Urinary bladder (tissue), 4 donors: Measurements from ENCODE around the gene ANKRD16. TPM values are rescaled to one million over a fixed set of nuclear protein-coding genes. Genes with fewer than 3 reads are reported as not detected.

ENCODE experiments used
- DNase-seq: peaks from one replicate; pipeline ENCODE4 v3.0.0-alpha.2; 2015; ENCODE audit errors: extremely low spot score
- H3K27ac ChIP-seq: one replicate; pipeline ENCODE4 v1.5.1; 2013; ENCODE audit warnings: low read depth, mild to moderate bottlenecking, moderate library complexity
- H3K36me3 ChIP-seq: one replicate; pipeline ENCODE4 v1.6.1; 2013; ENCODE audit warnings: mild to moderate bottlenecking, moderate library complexity; ENCODE audit not compliant: insufficient read depth
- H3K4me1 ChIP-seq: one replicate; pipeline ENCODE4 v1.6.1; 2013; ENCODE audit warnings: mild to moderate bottlenecking, moderate library complexity; ENCODE audit not compliant: insufficient read depth
- H3K4me3 ChIP-seq: one replicate; pipeline ENCODE4 v1.5.1; 2013; ENCODE audit warnings: low read depth, low read length
- WGBS: extraction: QIAGEN DNeasy Blood & Tissue Kit; methylation state at CpG from one replicate; pipeline ENCODE4 v1.1.7; 2013; 5-methylcytosine and 5-hydroxymethylcytosine counted together
- polyA plus RNA-seq: library from polyadenylated mRNA; stranded (reverse); fragments of 200-250 nt; gene quantifications from one replicate; pipeline ENCODE4 v1.2.3, GENCODE V29; 2013
- total RNA-seq: library from RNA; depleted of rRNA; stranded (reverse); fragments of >200 nt; gene quantifications from one replicate; pipeline ENCODE4 v1.2.3, GENCODE V29; 2014
- donor health status: healthy with polysubstance abuse.
- donor health status: healthy.

ANKRD16 gene
- total and polyA plus RNA-seq, 2 donors = 8.8 to 9.3 TPM

- H3K4me1 ChIP-seq = peaks cover 2% of the 10 kb centered on the region
- no peaks in the 10 kb centered on the region for H3K36me3 ChIP-seq
- H3K4me3 ChIP-seq = no peak overlapping the region
- no peak overlapping the region for H3K27ac ChIP-seq
- DNase-seq = no peak
- 83% methylated on average over 5 of the region's 5 CpGs for WGBS
Observed at GRCh38 chr10:5896208-5897052, 6.7 kb upstream of the ANKRD16 start.

DNA sequence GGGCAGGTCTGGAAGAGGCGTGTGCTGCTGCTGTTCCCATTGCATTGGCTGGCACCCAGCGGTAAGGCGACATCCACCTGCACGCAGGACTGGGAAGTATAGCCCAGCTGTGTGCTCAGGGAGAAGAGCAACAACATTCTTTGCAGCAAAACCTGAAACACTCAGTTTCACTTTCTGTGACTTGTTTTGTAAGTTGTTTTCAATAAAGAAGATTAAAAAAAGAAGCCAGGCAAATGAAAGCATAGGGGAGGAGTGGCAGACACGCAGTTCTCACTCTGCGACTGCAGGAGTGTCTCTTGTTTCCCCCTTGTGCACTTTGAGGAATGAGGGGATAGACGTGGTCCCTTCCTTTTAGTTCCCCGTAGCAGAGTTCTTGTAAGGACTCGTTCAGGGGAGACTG is 6.1 kb upstream of the ANKRD16 start:
- 85% methylated on average over 9 of the region's 9 CpGs for WGBS
- H3K36me3 ChIP-seq = no peaks in the 10 kb centered on the region
- no peak for DNase-seq
- H3K4me1 ChIP-seq = peaks cover 2% of the 10 kb centered on the region
- no peak overlapping the region for H3K4me3 ChIP-seq
- H3K27ac ChIP-seq = no peak overlapping the region

DNA sequence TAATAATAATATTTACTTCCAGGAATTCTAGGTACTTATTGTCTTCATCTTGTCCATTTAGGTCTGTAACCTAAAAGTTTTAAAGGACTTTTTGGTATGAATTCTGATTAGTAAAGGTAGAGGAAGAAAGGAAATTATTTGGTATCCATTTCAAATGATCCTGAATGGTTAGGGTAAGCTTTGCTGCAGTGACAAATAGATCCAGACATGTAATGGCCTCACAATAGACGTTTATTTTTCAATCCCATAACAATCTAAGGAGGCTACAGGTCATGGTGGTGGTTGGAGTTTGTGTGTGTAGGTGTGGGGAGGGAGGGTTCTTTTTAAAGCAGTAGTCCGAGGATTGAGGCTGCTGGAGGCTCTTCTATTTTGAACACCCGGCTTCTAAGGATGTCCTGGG is 5.7 kb upstream of the ANKRD16 start:
- DNase-seq = no peak
- WGBS = 84% methylated on average over 3 of the region's 3 CpGs
- peaks cover 2% of the 10 kb centered on the region for H3K4me1 ChIP-seq
- H3K4me3 ChIP-seq = no peak overlapping the region
- H3K36me3 ChIP-seq = no peaks in the 10 kb centered on the region
- no peak overlapping the region for H3K27ac ChIP-seq

- no peak for DNase-seq
- Histone ChIP-seq H3K36me3 (no peaks in the 10 kb centered on the region), H3K4me1 (peaks cover 2% of the 10 kb centered on the region), H3K27ac (no peak overlapping the region), H3K4me3 (no peak overlapping the region)
- 88% methylated on average over 8 of the region's 8 CpGs for WGBS
Observed at GRCh38 chr10:5894873-5895272, 5.2 kb upstream of the ANKRD16 start.

- peaks cover 2% of the 10 kb centered on the region for H3K4me1 ChIP-seq
- no peak overlapping the region for H3K27ac ChIP-seq
- 66% methylated on average over 4 of the region's 4 CpGs for WGBS
- no peak overlapping the region for H3K4me3 ChIP-seq
- no peak for DNase-seq
- no peaks in the 10 kb centered on the region for H3K36me3 ChIP-seq
Observed at GRCh38 chr10:5894403-5894802, 4.7 kb upstream of the ANKRD16 start.

DNA sequence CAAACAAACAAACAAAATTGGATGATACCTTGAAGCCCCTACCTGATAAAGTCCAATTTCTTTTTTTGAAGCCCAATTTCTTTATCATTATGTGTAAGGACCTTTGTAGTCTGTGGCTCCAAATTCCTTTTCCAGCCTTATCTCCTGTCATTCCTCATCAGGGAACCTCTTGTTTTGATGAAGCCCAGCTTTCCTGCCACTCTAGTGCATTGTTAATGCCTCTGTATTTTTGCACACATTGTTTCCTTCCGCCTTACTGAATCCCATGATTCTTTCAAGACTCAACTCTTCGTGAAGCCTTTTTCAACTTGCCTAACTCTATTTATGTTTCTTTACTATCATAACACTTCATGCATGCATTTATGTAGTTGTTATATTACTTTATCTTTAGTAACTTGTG is 3.6 kb upstream of the ANKRD16 start:
- H3K27ac ChIP-seq = no peak overlapping the region
- 75% methylated on average over 2 of the region's 2 CpGs for WGBS
- no peak overlapping the region for H3K4me3 ChIP-seq
- no peaks in the 10 kb centered on the region for H3K36me3 ChIP-seq
- peaks cover 2% of the 10 kb centered on the region for H3K4me1 ChIP-seq
- no peak for DNase-seq

DNA sequence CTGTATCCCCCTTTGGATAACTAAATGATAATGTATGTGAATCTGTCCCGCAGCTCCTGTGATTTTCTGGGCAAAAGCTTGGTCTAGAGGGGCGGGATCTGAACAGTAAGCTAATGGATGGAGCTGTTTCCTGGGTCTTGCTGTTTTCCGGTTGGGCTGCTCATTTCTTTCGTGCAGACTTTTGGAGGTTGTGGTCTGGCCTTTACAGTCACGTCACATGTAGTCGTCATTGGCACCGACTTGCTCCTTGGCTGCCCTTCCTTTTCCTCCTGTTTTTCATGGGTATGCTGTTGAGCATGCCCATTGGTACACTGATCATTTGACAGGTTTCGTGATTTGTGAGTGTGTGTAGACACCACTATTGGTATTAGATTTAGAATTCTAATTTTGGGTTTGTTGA is 2.3 kb upstream of the ANKRD16 start:
- H3K4me1 ChIP-seq = peaks cover 2% of the 10 kb centered on the region
- H3K4me3 ChIP-seq = no peak overlapping the region
- H3K27ac ChIP-seq = no peak overlapping the region
- WGBS = 77% methylated on average over 8 of the region's 8 CpGs
- DNase-seq = no peak
- no peaks in the 10 kb centered on the region for H3K36me3 ChIP-seq

GRCh38 chr10:5891009-5891408 is 1.3 kb upstream of the ANKRD16 start:
- H3K36me3 ChIP-seq = no peaks in the 10 kb centered on the region
- WGBS = 44% methylated on average over 7 of the region's 7 CpGs
- H3K4me3 ChIP-seq = peak overlapping the region; percentile 100
- peaks cover 2% of the 10 kb centered on the region for H3K4me1 ChIP-seq
- no peak for DNase-seq
- H3K27ac ChIP-seq = peak overlapping the region; percentile 14

- Histone ChIP-seq H3K36me3 (no peaks in the 10 kb centered on the region), H3K4me3 (peak overlapping the region; percentile 100), H3K27ac (peak overlapping the region; percentile 14), H3K4me1 (peaks cover 2% of the 10 kb centered on the region)
- DNase-seq = no peak
- WGBS = under 1% methylated on average over 40 of the region's 40 CpGs
Observed at GRCh38 chr10:5890452-5890915, 791 bp upstream of the ANKRD16 start.

- Histone ChIP-seq H3K4me1 (peaks cover 2% of the 10 kb centered on the region), H3K27ac (no peak overlapping the region), H3K36me3 (no peaks in the 10 kb centered on the region), H3K4me3 (peak overlapping the region; percentile 87)
- WGBS = under 1% methylated on average over 80 of the region's 80 CpGs
- DNase-seq = no peak
Observed at GRCh38 chr10:5888843-5889623, 660 bp downstream of the ANKRD16 start.

DNA sequence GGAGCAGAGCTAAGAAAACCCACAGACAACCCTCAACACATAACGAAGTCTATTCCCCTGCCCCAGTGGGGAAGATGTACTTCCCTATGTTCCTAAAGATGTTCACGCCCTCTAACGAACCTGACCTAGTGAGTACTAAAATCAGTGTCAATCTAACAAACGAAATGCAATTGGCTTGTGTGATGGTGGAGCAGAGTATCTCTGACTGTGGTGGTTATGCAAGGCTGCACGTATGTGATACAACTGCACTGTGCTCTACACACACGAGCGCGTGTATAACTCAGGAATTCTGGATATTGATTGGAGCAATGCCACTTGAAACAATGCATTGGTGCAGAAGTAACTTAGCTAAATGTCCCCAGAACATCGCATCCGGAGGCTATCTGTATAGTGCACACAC is 1.3 kb downstream of the ANKRD16 start:
- Histone ChIP-seq H3K4me1 (peaks cover 2% of the 10 kb centered on the region), H3K36me3 (no peaks in the 10 kb centered on the region), H3K4me3 (peak overlapping the region; percentile 87), H3K27ac (no peak overlapping the region)
- WGBS = 26% methylated on average over 10 of the region's 10 CpGs
- no peak for DNase-seq

GRCh38 chr10:5887641-5888040 is 2.1 kb downstream of the ANKRD16 start:
- no peak overlapping the region for H3K27ac ChIP-seq
- no peak overlapping the region for H3K4me3 ChIP-seq

DNA sequence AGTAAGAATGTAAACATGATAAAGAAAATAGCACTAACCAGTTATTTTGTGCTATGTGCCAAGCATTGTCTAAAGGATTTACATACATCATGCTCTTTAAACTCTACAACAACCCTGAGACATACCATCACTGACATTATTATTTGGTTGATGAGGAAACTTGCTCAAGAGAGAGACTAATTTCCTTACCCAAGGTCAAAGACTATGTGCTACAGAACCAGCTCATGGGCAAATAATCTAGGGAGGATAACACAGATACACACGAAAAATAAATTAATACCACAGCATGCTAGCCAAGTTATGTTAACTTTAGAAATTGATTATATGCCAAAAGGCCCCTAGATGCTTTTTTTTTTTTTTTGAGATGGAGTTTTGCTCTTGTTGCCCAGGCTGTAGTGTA is 2.7 kb downstream of the ANKRD16 start:
- peaks cover under 1% of the 10 kb centered on the region for H3K4me1 ChIP-seq
- no peak overlapping the region for H3K4me3 ChIP-seq
- whole genome bisulfite sequencing = 32% methylated on average over 1 of the region's 1 CpG
- no peaks in the 10 kb centered on the region for H3K36me3 ChIP-seq
- DNase-seq = no peak
- H3K27ac ChIP-seq = no peak overlapping the region

More at GRCh38 chr10:5887641-5888040, 2.1 kb downstream of the ANKRD16 start:
- Histone ChIP-seq H3K4me1 (peaks cover 2% of the 10 kb centered on the region), H3K36me3 (no peaks in the 10 kb centered on the region)
- WGBS = 94% methylated on average over 8 of the region's 8 CpGs
- no peak for DNase-seq

DNA sequence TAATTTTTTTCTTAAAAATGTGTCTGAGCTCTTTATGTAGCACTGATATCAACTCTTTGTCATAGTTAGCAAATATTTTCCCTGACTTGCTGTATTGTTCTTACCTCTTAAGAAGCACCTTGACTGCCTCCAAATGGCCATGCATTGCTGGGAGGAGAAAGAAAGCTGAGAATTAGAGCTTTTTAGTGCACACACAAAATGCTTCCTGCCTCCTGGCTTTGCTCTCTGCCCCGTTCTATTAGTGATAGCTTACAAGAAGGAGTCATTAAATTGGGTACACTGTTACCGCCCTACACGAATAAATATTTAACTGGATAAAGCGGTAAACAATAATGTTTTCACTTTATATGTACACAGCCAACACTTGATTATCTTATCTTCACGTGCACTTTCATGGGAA is 4.1 kb downstream of the ANKRD16 start:
- H3K4me3 ChIP-seq = no peak overlapping the region
- no peak for DNase-seq
- no peak overlapping the region for H3K27ac ChIP-seq
- 88% methylated on average over 5 of the region's 5 CpGs for WGBS
- no peaks in the 10 kb centered on the region for H3K36me3 ChIP-seq
- H3K4me1 ChIP-seq = no peaks in the 10 kb centered on the region
